Caki2 (cell line): ENCODE results near the gene MRPL43. TPM values are rescaled to one million over a fixed set of nuclear protein-coding genes. Genes with fewer than 3 reads are reported as not detected.
A peak's percentile ranks its signal among the peaks of the same experiment; 100 is the strongest.
"Not testable (repeated sequence)": the region's sequence is repeated elsewhere in the genome, so short reads cannot be mapped to it uniquely, and the experiment has no call there.

Experiments
- DNase-seq: peaks from one replicate; pipeline ENCODE4 v3.0.0-alpha.2; 2015; ENCODE audit warnings: low read depth
- in situ Hi-C: cut with HindIII; loops from 2 replicates; pipeline ENCODE4 v1.10.0; 2016; ENCODE audit warnings: low sequenced_read_pairs, low pct_unique_long_range_greater_than_20kb, mixed read lengths
- total RNA-seq: library from RNA; depleted of rRNA; stranded (reverse); fragments of >200 nt; shearing (Covaris generic); gene quantifications from 2 replicates; pipeline ENCODE4 v1.2.3, GENCODE V29; 2014; ENCODE audit warnings: low replicate concordance; rRNA removed

MRPL43 gene
- 123 and 128 TPM in 2 replicates for total RNA-seq

DNA sequence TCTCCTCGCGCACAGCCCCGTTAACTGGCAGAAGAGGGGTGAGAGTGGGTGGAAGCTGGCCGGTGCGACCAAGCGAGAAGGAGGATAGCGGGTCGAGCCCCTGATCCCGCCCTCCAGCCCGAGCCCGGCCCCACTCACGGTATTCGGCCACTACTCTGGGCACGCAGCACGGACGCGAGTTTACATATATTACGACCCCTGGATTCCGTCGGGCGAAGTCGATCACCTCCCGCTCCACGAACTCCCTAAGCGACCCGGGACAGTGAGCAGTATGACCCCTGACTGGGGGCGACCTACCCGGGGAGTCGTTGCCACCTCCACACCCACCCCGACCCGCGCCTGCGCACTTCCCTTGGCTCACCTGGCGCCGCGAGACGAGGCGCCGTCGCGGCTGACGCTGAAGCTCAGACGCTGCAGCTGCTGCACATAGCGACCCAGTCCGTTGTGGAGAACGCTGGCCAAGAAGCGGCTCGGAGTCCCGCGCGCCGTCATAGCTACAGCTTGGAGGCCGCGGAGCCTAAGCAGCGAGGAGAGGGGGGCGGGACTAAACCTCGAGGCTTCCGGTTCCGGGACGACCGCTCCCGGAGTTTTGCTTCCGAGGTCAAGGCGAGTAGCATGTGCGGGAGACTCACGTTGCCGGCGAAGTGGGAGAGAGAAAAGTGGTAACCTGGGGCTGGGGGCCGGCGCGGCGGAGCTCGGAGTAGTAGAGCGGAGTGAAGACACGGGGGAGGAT lies at the start of gene MRPL43, which contains the start of gene TWNK:
Gene MRPL43 (minus strand): TSS at position 546 of the 733 bp plus-strand sequence. CDS start 54 bp downstream, at position 492.
Gene TWNK (plus strand): TSS at position 592 of the 733 bp plus-strand sequence. CDS start 668 bp downstream, outside the sequence.
- DNase-seq, result peak; percentile 71
- in situ Hi-C loops, result no loop called here

DNA sequence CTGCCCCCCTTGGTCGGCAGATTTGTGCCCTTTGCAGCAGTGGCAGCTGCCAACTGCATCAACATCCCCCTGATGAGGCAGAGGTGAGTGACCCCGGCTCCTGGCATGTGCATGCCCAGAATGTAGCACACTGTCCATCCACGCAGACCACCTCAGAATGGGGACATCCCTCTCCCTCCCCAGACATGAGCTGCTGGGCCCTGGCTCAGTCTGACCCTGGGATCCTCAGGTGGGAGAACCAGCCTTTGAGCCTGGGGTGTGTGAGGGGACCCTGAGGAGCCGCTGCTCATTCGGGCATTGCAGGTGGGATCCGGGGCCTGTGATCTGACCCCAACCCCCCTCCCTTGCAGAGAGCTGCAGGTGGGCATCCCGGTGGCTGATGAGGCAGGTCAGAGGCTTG lies 49.4 kb upstream of the MRPL43 start:
- in situ Hi-C loops, result no loop called here
- no peak for DNase-seq

DNA sequence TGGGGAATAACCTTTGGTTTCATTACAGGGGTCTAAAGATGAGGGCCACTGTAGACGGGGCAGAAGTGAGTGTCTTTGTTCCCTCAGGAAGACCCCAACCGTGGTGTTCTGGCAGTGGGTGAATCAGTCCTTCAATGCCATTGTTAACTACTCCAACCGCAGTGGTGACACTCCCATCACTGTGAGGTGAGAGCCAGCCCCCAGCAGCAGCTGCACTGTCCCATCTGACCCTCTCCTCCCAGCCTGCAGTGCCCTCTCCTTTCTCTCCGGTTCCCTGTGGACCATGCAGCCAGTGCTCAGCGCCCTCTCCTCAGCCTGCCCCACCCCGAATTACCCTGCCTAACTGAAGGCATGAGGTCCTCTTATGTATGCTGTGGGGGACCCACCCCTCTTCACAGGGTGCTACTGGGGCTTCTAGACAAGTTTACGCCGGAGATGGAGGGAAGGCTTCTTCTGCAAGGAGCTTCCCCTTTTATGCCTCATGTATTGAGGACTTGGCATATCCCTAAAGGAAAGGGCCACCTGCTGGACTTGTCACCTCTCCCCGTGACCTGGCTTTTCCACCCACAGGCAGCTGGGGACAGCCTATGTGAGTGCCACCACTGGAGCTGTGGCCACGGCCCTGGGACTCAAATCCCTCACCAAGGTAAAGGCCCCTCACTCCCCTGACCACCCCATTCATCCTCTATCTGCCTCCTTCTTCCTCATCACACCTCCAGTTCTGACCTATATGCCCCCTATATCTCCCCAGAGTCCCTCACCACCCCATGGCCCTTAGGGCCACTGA lies 48.8 kb upstream of the MRPL43 start:
- in situ Hi-C loops, result no loop called here
- no peak for DNase-seq

DNA sequence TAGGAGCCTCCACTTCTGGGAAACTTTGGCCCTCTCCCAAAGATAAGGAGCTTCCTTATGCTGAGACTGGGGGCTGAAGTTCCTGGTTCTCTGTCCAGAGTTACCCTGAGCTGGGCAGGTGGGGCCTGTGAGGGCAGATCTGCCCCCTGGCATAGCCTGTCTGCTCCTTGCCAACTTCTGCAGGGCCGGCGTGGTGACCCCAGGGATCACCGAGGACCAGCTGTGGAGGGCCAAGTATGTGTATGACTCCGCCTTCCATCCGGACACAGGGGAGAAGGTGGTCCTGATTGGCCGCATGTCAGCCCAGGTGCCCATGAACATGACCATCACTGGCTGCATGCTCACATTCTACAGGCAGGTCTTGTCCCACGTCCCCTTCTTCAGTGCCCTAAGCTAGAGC lies 48.0 kb upstream of the MRPL43 start:
- no peak for DNase-seq
- in situ Hi-C loops, result no loop called here

DNA sequence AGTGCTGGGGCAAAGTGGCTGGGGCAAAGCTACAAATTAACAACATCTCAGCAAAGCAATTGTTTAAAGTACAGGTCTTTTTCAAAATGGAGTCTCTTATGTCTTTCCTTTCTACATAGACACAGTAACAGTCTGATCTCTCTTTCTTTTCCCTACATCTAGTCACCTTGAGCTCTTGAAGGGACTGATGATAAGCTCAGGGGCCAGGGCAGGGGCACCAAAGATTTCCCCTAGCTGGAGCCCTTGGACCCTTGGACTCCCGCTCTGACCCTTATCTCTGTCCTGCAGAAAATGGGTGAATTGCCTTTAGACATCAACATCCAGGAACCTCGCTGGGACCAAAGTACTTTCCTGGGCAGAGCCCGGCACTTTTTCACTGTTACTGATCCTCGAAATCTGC lies 47.1 kb upstream of the MRPL43 start:
- in situ Hi-C loops, DNase-seq: not testable (repeated sequence)

DNA sequence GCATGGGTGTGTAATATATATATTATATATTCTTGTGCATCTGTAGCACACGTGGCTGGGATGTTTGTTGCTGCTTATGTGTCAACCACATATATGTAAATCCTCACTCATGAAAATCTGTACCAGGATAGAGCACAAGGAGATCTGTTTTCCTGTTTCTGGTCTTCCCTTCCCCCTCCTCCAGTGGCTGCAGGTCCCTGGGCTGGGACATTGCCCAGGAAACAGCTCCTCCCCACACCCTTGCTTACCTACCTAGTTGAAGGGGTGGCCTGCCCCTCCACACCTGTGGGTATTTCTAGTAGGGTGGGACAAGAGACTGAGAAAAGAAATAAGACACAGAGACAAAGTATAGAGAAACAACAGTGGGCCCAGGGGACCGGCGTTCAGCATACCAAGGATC lies 46.0 kb upstream of the MRPL43 start:
- in situ Hi-C loops, result no loop called here
- no peak for DNase-seq

DNA sequence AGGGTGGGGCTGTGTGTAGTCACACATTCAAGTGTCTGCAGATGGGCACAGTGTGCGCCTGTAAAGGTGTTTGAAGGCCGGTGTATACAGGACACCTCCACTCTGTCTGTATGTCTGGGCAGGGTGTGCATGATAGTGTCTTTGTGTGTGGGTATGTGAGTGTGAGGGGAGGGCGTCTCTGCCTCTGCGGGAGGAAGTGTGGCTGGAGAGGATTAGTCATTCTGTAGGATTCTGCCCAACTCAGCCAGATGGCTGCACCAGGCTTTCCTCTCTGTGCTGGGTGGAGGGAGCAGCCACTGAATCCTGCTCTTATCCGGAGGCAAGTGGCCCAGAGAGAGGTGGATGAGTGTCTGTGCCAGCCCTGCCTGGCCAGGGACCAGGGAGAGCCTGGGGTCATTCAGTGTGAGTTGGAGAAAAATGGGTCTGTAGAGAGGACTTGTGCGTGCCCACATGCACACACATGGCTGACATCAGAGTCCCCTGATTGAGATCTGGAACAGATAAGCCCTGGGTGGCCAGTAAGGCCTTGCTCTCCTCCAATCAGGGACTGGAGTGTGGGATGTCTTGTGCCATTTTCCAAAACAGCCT lies 45.4 kb upstream of the MRPL43 start:
- in situ Hi-C loops, result no loop called here
- DNase-seq, result peak; percentile 80

DNA sequence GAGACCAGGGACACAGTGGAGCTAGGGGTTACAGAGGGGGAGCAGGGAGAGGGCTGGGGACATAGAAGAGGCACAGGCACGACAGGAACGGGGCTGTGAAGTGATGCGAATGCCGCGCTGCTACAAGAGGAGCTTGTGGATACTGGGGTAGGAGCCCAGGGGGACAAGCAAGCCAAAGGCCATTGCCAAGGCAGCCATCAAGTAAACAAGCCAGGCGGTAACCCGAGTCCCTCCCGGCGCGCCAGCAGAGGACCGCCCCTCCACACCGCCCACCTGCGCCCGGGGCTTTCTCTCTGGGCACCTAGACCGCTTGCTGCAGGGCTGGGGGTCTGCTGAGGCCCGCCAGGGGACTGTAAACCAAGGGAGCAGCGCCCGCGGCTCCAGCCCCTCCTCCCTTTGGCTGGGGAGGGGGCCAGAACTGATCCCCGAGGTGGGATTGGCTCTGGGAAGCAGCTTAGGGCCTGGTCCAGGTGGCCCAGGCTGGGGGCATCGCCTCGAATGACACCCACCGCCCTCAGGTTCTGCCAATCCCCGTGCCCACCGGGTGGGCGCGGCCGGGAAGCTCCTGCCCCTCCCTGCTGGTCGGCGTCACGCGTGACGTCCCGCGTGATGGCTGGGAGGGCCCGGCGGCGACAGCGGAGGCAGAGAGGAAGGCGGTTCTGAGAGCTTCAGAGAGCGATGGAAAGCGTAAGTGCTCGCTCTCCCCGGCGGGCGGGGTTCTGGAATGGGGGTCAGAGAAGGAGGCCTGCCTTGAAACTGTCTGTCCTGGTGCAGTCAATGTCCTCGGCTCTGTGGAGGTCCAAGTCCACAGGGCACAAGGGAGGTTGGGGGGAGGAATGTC lies 44.7 kb upstream of the MRPL43 start:
- peak; percentile 66 for DNase-seq
- in situ Hi-C loops, result no loop called here

DNA sequence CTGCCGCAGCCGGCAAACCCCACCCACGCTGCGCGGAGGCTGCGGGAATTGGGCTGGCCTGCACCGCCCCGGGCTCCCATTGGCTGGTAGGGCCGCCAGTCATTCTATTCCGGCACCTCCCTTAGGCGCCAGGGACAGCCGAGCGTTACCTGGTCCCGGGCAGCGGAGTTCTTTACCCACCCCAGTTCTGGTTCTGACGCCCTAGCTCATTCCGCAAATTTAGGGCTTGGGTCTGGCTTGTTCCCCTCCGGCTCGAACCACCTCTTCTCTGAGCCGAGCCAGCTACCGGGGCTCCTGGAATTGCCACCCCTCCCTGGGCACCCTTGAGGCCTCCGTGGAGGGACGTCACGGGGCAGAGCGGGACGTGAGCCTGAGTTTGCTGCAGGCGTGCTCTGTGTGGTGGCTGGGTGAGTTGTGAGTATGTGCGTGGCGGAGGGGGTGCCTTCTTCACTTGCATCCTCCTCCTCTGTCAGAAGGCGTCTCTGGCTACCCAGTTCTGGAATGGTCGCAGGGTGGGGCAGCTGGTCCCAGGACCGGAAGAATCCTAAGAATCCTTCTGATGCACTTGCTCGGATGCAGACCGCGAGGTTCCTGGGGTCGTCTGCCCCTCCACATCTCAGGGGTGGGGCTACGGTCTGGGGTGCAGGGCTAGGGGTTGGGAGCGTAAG lies 44.0 kb upstream of the MRPL43 start, which contains the start of the genes PDZD7 and SFXN3:
Gene PDZD7 (minus strand): TSS at position 2 of the 668 bp plus-strand sequence. CDS start 910 bp downstream, outside the sequence.
Gene SFXN3 (plus strand): TSS at position 107 of the 668 bp plus-strand sequence. CDS start 3,461 bp downstream, outside the sequence.
- DNase-seq, result peak; percentile 85
- in situ Hi-C loops, result no loop called here

DNA sequence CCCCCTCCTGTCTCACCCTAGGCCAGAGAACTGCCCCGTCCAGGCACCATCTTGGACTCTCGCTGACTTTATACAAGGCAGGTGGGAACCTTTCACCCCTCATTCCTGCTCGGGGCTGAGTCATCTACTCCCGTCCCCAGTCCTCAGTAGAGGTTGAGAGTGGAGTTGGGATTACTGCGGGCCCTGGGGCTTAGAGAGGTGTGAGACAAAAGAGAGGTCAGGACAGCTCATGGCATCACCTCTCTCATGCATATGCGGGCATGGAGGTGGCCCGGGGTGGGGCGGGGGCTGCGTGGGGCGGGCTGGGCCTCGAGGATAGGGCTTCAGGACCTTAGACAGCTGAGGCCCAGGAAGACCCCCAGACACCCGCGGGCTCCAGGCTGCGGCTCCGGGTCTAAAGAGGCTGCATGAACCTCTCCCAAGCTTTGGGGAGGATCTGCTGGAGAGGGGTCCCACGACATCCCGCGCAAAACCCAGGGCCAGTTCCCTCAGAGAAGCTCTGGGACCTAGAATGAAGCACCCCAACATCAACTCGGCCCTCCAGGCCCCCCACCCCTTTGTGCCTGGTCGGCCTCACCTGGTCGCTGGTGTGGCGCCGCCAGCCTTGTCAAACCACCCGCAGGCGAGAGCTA lies 43.3 kb upstream of the MRPL43 start:
- in situ Hi-C loops, result no loop called here

DNA sequence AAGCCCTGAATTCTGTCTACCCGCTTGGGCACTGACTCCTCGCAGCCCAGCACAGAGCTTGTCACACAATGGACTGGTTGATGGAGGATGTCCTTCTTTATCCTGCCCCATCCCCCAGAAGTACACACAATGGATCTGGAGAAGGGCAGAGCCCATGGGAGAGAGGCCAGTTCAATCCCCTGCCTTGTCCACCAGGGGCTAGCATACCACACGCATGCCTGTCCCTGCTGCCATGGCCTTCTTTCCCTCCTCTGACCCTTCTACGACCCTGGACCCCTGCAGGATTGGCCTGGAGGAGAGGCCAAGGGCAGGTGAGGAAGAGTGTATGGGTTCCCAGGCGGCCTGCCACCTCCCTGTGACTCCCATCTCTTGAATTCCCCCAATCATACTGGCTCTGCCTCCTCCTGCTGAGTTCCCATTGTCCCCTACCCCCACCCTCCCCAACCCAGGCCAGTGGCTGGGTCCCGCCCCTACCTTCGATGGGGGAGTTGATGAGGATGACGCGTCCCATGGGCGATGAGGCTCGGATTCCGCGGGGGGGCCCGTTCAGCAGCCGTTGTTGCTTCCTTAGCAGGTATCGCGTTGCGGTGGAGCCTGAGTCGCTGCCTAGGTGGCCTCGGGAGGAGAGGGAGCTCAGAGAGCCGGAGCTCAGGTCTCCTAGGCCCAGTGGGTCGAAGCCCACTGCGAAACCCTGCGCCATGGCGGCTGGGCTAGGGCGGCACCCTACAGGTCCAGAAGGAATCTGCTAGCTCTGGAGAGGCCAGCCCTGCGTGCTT lies 42.4 kb upstream of the MRPL43 start:
- in situ Hi-C loops, result no loop called here
- no peak for DNase-seq

More for the DNA sequence above, 43.3 kb upstream of the MRPL43 start:
- no peak for DNase-seq

DNA sequence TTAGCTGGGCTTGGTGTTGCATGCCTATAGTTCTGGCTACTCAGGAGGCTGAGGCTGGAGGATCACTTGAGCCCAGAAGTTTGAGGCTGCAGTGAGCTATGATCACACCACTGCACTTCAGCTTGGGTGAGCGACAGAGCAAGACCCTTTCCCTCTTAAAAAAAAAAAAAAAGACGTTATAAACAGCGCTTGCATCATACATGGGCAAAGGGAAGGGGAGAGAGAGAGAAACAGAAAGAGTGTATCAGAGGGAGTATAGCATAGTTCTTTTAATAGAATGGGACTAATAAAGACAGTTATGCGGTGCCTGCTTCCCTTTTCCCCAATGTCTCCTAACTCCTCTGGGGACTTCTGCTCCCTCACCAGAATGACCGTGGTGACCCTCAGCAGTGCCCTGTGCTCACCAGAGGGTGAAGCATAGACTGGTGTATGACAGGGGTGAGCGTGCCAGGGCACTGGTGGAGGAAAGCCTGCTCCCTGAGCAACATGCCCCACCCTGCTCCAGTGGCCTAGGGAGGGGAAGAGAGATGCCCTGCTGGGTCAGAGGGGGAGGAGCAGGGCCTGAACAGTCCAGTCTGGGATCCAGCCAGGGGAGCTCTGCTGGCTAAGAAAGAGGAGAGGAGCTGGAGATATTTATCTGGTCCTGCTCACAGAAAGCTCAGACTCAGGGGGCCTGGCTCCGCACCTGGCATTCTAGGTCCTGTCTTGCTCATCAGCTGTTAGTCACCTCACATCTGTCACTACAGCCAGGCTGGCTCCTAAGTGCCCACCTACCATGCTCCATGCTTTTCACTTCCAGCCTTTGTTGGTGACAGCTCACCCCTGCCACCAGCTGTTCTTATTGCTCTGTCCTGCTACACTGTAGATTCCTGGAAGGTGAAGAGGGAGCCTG lies 41.4 kb upstream of the MRPL43 start:
- DNase-seq, result peak; percentile 59
- in situ Hi-C loops, result no loop called here

DNA sequence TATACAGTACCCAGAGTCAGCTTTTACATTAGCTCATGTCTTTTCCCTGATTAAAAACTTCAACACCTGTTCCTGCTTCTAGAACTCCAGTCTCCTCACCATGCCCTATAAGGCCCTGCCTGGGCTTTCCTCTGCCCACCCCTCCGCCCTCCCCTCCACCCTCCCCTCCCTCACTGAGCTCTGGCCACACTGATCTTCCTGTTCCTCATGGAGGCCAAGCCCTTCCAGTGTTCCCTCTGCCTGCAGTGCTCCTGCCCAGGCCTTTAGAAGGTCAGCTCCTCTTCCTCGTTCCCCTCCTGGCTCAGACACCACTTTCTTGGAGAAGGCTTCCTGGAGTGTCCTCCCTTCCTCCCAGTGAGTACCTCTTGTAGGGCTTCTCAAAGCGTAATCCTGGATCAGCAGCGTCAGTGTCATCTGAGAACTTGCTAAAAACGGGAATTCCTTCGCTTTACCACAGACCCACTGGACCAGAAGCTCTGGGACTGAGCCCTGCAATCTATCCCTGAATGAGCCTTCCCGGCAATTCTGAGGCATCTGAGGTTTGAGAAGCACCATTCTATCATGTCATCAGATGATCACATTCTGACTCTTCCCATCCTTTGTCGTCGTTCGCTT lies 39.9 kb upstream of the MRPL43 start:
- in situ Hi-C loops, result no loop called here
- DNase-seq, result no peak

DNA sequence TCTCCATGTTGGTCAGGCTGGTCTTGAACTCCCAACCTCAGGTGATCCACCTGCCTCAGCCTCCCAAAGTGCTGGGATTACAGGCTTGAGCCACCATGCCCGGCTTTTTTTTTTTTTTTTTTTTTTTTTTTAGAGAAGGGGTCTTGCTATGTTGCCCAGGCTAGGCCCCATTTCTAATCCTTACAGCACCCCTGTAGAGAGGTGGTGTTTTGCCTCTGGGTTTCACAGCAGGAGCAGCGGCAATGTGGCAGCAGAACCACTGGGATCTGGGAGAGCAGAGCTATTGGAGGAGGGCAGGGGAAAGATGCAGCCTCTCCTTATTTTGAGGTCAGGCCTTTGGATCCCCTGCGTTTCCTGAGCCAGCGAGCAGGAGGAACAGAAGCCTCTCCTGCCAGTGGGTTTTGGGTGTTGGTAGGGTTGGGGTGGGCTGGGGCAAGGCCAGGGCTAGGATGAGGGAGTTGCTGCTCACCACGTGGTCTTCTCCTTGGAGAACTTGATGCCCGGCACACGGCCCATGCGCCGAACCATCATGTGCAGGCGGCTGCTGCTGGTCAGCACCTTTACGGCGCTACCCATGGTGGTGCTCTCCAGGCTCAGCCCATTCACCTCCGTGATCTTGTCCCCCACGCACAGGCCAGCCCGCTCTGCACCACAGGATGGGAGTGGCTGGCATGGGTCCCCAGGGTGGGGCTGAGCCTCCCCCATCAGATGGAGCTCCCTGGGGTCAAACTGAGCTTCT lies 35.8 kb upstream of the MRPL43 start:
- in situ Hi-C loops, result no loop called here
- no peak for DNase-seq
